SK-N-SH treated with all-trans-retinoic acid at 6 μM for 48 hours (cell line): ENCODE measurements around the gene KRTAP2-3.

Experiments
- BACH2 ChIP-seq: fragments of 250-450 bp; sonication (Bioruptor Pico); IDR thresholded peaks from 2 replicates; pipeline ENCODE4 v1.9.0; 2021; ENCODE audit warnings: mild to moderate bottlenecking, borderline replicate concordance
- CSDC2 ChIP-seq: fragments of 250-450 bp; sonication (Bioruptor Pico); IDR thresholded peaks from 2 replicates; pipeline ENCODE4 v1.5.0; 2020; ENCODE audit warnings: mild to moderate bottlenecking, moderate library complexity
- PATZ1 ChIP-seq: fragments of 250-450 bp; sonication (Bioruptor Pico); IDR thresholded peaks from 2 replicates; pipeline ENCODE4 v1.8.0; 2020; ENCODE audit warnings: mild to moderate bottlenecking, moderate library complexity, borderline replicate concordance
- RARB ChIP-seq: fragments of 250-450 bp; sonication (Bioruptor Pico); IDR thresholded peaks from 2 replicates; pipeline ENCODE4 v1.8.0; 2021; ENCODE audit warnings: mild to moderate bottlenecking, moderate library complexity
- TCF4 ChIP-seq: fragments of 250-450 bp; sonication (Bioruptor Pico); IDR thresholded peaks from 2 replicates; pipeline ENCODE4 v1.8.0; 2021; ENCODE audit warnings: mild to moderate bottlenecking, moderate library complexity, borderline replicate concordance
- TSHZ2 ChIP-seq: fragments of 250-450 bp; sonication (Bioruptor Pico); IDR thresholded peaks from 2 replicates; pipeline ENCODE4 v1.5.0; 2020; ENCODE audit warnings: mild to moderate bottlenecking, moderate library complexity
- ZFP3 ChIP-seq: fragments of 250-450 bp; sonication (Bioruptor Pico); IDR thresholded peaks from 2 replicates; pipeline ENCODE4 v1.5.0; 2020; ENCODE audit warnings: mild to moderate bottlenecking, moderate library complexity

DNA sequence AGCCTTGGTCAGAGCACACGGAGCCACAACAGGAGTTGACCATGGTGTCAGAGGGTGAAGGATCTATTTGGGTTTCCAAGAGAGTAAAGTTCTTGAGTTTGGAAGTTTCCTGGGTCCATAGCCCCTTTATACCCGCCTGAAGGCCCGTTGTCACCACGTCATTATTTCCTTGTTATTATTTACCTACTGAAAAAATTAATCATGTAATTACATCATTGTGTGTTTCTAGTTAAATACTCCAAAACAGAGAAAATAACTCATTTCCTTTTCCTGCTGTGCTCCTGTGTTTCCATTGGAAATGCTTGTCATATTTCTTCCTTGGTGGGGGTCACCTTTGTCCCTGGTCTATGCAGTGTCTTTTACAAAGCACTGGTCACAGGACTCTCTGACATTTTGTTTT is 38.1 kb upstream of the KRTAP2-3 start, which contains the start of gene KRTAP4-8:
- TF ChIP-seq RARB (CRISPR knock-in tag) (no peak), TCF4 (CRISPR knock-in tag) (no peak), PATZ1 (CRISPR knock-in tag) (no peak), CSDC2 (CRISPR knock-in tag) (no peak), TSHZ2 (no peak), BACH2 (CRISPR knock-in tag) (no peak), ZFP3 (CRISPR knock-in tag) (no peak)
